ENCODE data around the gene HORMAD2.

Gene HORMAD2

DNA sequence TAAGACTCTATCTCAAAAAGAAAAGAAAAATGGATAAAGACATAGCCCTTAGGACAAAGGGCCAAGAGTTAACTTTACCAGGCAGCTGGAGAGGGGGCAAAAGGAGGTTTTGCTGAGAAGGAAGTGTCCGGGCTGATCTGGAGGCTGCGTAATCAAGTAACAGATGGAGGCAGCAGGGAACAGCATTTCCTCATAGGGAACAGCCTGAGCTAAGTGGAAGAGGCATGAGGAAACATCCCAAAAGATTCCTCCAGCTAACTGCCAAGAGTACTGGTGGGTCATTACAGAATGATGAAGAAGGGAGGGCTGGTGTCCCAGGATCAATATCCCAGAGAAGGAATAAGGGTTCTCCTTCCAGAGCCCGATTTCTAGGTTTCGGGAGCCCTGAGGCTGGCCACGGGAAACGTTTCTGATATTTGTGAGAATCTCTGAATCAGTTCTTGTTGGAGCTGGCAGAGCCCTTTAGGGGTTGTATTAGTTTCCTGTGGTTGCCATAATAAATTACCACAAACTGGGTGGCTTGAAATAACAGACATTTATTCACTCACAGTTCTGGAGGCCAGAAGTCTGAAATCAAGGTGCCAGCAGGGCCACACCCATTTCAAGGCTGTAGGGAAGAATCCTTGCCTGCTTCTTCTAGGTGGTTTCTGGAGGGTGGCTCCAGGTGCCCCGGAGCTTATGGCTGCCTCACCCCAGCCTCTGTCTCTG lies 145.1 kb downstream of the HORMAD2 start:
- TF ChIP-seq, protein P1, sequence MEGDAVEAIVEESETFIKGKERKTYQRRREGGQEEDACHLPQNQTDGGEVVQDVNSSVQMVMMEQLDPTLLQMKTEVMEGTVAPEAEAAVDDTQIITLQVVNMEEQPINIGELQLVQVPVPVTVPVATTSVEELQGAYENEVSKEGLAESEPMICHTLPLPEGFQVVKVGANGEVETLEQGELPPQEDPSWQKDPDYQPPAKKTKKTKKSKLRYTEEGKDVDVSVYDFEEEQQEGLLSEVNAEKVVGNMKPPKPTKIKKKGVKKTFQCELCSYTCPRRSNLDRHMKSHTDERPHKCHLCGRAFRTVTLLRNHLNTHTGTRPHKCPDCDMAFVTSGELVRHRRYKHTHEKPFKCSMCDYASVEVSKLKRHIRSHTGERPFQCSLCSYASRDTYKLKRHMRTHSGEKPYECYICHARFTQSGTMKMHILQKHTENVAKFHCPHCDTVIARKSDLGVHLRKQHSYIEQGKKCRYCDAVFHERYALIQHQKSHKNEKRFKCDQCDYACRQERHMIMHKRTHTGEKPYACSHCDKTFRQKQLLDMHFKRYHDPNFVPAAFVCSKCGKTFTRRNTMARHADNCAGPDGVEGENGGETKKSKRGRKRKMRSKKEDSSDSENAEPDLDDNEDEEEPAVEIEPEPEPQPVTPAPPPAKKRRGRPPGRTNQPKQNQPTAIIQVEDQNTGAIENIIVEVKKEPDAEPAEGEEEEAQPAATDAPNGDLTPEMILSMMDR (IDR thresholded peaks at IDR 0.05; ENCODE audit: low read depth, low read length): no peak
- in situ Hi-C loops (cut with HindIII; ENCODE audit: low sequenced_read_pairs): no loop called here
- H3K4me3 ChIP-seq (ENCODE audit: low read depth, low read length): no peak overlapping the region
- DNase-seq (ENCODE audit: low read depth, low spot score): no peak

DNA sequence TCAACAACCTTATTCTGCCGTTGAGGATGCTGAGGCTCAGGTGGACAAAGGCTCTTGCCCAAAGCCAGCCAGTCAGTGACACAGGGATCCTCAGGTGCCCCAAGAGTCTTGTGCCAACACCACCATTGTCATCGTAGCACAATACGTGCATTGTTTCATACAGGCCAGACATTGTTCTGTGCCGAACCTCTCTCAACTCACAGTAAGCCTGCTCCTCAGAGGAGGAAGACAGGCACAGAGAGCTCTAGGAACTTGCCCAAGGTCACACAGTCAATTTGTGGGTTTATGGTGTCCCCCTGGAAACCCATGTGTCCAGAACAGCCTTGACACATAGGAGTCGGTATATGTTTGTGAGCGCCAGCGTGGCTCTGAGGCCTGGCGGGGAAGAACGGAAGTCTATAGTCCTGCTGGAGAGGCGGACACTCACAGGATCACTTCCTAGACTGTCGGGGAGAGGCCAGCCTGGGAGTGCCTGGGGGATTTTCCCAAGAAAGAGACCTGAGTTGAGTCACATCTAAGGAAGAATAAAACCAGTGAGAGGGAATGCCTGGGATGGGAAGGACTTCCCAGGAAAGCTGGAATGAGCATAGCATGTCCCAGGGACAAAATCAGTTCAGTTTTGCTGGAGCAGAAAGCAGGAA lies 146.0 kb downstream of the HORMAD2 start:
- DNase-seq (ENCODE audit: low read depth, low spot score): no peak
- no peak overlapping the region for H3K4me3 ChIP-seq (ENCODE audit: low read depth, low read length)
- in situ Hi-C loops (cut with HindIII; ENCODE audit: low sequenced_read_pairs): no loop called here
- TF ChIP-seq, protein P1 (IDR thresholded peaks at IDR 0.05; ENCODE audit: low read depth, low read length): no peak

All from astrocyte of the spinal cord (primary cell).